ENCODE measurements around the gene RPS2.

Gene RPS2

GRCh38 chr16:1998852-1999801 lies 34.5 kb upstream of the RPS2 start:
- no peak for DNase-seq (ENCODE audit: low read depth, low spot score)

GRCh38 chr16:1998360-1998835 lies 33.8 kb upstream of the RPS2 start:
- no peak for DNase-seq (ENCODE audit: low read depth, low spot score)

DNA sequence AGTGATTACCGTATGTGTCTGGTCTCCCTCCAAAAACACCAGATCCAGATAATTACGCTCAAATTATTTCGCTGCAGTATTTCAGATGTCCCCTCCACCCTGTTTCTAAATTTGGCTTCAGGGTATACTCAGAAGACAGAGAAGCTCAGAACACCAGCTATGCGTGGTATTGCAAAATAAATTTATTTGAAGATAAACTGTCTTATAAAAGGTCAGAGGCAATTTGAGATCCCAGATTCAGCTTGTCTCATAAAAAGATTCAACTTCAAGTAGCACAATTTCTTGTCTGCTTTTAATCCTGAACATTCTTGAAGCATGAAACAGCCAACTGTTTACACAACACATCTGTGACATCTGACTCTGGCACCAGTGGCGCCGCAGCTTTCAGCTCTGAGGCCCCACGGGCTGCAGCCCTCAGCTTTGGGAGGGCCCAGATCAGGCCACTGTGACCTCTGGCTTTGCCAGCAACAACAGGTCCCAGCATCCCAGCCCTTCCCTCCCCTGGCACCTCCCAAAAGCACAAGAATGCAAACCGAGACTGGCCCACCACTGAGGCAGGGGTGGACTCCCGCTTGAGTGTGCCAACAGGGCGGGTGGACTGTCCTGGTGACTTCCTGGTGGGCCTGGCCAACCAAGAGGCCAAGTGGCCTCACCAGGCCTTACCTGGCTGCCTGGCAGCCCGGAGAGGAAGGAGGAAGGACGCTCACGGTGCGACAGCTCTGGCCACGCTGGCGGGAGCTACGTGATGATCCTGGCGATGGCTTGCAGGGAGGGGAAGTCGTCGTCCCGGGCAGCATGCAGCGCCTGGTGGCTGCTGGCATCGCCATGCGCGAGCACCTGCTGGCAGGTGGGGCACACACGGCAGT lies 33.1 kb upstream of the RPS2 start:
- DNase-seq (ENCODE audit: low read depth, low spot score), result no peak

- DNase-seq (ENCODE audit: low read depth, low spot score), result no peak
Measured at GRCh38 chr16:1993731-1994131, 29.1 kb upstream of the RPS2 start.

- DNase-seq (ENCODE audit: low read depth, low spot score), result no peak
Measured at GRCh38 chr16:1992704-1993317, 28.2 kb upstream of the RPS2 start.

GRCh38 chr16:1991948-1992703 lies 27.5 kb upstream of the RPS2 start:
- no peak for DNase-seq (ENCODE audit: low read depth, low spot score)

- no peak for DNase-seq (ENCODE audit: low read depth, low spot score)
Measured at GRCh38 chr16:1991588-1991947, 26.9 kb upstream of the RPS2 start.

- DNase-seq (ENCODE audit: low read depth, low spot score), result no peak
Measured at GRCh38 chr16:1991135-1991551, 26.5 kb upstream of the RPS2 start.

DNA sequence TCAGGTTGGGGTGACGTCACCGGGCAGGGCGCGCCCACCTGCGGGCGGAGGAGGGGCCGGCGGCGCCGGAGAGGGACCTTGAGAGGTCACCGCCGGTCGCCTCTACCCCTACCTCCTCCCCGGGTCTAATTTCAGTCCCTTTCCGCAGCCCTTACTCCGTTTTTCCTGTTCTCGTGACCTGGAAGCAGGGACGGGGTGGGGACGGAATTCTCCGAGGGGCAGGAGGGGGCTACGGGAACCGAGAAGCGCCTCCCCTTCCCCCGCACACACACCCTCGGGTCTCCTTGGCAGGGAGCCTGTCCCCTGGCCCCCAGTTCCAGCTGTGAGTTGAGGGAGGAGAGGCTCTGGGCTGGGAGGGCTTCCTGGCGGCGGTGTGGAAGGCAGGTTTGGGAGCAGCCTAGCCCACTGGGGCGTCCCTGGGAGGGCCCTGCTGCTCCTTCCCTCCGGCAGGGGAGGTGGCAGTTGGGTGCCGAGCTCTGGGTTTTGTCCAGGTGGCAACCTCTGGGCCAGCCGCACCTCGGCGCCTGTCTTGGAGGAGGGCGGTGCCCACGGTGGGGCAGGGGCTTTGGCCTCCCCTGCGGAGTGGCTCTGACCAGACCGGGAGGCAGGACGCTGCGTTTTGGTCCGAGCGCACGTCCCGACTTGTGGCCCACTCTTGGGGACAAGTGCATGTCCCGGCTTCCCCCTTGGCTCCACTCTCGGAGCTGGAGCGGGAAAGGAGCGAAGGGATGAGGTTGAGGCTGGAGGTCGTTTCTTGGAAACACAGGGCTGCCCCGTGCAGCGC lies 25.9 kb upstream of the RPS2 start:
- no peak for DNase-seq (ENCODE audit: low read depth, low spot score)

GRCh38 chr16:1990101-1990350 lies 25.4 kb upstream of the RPS2 start:
- no peak for DNase-seq (ENCODE audit: low read depth, low spot score)

- DNase-seq (ENCODE audit: low read depth, low spot score), result no peak
Measured at GRCh38 chr16:1989209-1990100, 24.8 kb upstream of the RPS2 start, which contains the start of gene SYNGR3. Gene SYNGR3, plus strand, starts transcription at chr16:1989970. Its CDS starts 133 bp downstream, at chr16:1990103.

DNA sequence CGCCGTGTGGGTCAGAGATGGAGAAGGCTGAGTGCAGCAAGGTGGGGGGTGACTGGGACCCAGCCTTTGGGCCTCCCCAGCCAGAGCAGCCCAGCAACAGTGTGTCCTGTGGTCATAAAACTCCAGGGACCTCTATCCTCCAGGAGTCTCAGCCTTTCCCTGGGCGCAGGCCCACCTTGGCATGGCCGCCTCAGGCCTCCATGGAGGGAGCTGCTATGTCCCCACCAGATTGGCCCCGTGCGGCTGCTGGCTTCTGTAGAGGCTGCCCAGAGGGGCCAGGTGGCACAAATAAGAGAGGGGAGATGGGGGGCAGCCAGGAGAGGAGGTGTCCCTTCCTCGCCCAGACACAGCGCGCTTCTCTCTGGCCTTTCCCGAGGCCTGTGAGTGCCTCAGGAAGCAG lies 22.6 kb upstream of the RPS2 start:
- no peak for DNase-seq (ENCODE audit: low read depth, low spot score)

DNA sequence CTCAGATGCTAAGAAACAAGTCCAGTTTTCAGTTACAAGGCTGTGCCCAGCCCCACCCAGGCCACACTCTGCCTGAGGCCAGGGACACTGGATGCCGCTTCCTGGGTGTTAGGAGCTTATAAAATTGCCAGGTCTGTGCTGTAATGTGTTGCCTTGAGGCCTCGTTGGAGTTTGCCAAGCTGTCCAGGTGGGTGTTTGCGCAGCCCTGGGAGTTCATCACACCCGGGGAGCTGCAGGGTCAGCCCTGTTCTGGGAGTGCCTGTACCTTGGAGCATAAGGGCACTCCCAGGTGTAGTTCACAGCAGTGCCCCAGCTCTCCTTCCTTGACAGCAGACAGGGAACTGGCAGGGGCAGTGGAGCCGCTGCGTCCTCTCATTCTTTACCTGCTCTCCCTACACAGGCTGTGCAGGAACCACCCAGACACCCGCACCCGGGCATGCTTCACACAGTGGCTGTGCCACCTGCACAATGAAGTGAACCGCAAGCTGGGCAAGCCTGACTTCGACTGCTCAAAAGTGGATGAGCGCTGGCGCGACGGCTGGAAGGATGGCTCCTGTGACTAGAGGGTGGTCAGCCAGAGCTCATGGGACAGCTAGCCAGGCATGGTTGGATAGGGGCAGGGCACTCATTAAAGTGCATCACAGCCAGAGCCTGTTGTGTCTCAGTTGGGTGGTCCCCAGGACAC lies 21.0 kb upstream of the RPS2 start:
- no peak for DNase-seq (ENCODE audit: low read depth, low spot score)

DNA sequence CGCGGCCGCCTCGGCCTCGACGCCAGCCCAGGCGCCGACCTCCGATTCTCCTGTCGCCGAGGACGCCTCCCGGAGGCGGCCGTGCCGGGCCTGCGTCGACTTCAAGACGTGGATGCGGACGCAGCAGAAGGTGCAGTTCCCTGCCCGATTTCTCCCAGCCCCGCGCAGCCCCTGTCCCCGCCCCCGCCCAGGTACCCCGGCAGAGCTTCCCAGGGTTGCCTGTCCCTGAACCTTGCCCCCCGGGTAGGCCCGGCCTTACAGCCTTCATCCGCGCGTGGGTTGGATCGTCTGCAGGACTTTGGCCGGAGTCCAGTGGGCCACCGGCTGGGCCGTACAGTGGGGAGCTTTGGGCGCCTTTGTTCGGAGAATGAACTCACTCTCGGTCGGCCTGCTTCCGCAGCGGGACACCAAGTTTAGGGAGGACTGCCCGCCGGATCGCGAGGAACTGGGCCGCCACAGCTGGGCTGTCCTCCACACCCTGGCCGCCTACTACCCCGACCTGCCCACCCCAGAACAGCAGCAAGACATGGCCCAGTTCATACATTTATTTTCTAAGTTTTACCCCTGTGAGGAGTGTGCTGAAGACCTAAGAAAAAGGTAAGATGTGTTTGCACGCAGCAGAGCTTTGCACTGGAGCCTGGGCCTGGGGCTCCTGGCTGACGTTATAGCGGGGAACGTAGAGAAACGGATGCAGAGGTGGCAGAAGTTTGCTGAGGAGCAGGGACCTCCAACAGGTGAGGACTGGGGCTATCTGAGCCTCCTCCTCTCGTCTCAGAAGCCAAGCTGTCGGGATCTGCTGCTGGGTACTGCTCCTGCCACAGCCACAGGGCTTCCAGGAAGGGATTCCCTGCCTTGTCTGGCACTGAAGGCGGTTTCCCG lies 20.0 kb upstream of the RPS2 start:
- DNase-seq (ENCODE audit: low read depth, low spot score), result no peak

DNA sequence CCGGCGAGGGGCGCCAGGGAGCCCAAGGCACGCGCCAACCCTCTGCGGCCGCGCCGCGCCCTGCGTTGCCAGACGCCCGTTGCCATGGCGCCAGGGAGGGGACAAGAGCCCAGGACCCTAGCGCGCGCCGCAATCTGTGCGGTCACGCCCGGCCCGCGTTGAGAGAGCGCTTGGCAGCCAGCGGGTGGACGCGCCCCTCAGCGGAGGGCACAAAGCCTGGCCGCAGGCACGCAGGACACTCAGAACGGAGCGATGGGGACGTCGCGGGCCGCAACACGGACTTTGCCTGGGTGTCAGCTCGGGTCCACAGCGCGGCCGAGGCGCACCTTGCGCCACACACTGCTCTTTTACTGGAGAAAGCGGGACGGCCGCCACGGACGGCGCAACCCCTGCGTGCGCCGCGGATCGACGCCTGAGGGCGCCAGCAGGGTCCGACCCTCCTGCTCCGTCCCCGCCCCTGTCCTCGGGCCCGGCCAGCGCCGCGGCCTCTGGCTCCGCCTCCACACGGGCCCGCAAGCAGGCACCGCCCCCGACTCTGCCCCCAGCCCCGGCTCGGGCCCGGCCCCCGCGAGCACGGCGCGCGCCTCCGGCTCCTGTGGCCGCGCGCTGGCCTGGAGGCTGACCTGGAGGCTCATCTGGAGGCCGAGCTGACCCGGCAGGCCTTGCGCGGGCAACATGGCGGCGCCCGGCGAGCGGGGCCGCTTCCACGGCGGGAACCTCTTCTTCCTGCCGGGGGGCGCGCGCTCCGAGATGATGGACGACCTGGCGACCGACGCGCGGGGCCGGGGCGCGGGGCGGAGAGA lies 19.1 kb upstream of the RPS2 start, which contains the start of gene GFER:
GFER (plus strand) TSS at position 650 of the 803 bp plus-strand sequence; CDS start at position 676, 26 bp downstream.
- no peak for DNase-seq (ENCODE audit: low read depth, low spot score)

- no peak for DNase-seq (ENCODE audit: low read depth, low spot score)
Measured at GRCh38 chr16:1982991-1983543, 18.4 kb upstream of the RPS2 start.

DNA sequence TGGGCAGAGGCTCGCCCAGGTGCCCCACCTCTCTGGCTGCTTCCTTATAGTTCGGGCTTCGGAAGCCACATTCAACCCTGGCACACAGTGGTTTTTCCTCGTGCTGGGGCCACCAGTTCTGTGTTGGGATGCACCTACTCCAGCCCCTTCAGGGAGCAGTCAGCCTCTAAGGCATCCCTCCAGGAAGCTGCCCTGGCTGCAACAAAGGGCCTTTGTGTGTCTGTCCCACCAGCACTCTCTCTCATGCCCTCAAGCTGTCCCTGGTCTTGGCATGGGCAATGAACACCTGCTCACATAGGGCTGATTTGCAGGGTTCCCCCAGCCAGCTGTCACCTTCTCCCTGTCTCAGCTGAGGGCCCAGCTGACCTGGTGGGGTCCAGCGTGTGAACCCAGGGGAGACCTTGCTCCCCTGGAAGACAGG lies 17.4 kb upstream of the RPS2 start:
- DNase-seq (ENCODE audit: low read depth, low spot score), result no peak
